ENCODE data around the gene BTRC. TPM values are rescaled to one million over a fixed set of nuclear protein-coding genes. Genes with fewer than 3 reads are reported as not detected.

The BTRC gene
- 19.4 and 25.2 TPM in 2 replicates for total RNA-seq (2022)
- Bru-seq, nascent RNA, result percentile 75 among the genes with signal in this experiment
- BruChase-seq, experiment 1, labeled RNA remaining after a 6-hour chase, result percentile 75 among the genes with signal in this experiment
- percentile 79 among the genes with signal in this experiment for BruChase-seq, experiment 2, labeled RNA remaining after a 2-hour chase
- long read RNA-seq, full-length matches to known transcripts, result 25 of 32 reads
- long read RNA-seq, partial matches to known transcripts, result 1 of 32 reads
- long read RNA-seq, other reads (novel, unspliced or antisense), result 6 of 32 reads

DNA sequence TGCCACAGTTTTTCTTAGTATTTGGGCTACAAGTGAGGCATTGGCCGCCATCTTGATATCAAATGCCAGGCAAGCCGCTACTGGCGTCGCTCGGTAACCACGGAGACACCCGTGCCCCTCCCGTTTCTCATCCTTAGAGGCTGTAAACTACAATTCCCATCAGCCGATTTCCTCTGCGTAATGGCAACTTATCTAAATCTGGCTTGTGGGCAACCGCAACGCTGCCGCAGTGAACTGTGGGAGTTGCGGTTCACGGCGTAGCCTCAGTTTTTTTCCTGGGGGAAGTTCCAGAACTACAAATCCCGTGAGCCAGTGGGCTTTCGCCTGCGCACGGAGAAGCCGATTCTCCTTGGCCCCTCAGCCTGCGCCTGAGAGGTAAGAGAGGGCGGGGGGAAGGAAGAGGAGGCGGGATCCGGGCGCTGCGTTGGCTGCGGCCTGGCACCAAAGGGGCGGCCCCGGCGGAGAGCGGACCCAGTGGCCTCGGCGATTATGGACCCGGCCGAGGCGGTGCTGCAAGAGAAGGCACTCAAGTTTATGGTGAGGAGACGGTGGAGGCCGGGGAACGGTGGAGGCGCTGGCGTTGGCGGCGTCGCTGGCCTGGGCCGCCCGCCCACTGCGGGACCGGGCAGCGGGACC is at the start of gene BTRC:
BTRC (plus strand) TSS at position 474 of the 636 bp plus-strand sequence; CDS start at position 490, 16 bp downstream.
- no TSS peak for BruUV-seq (replicated peaks)
- H3K27me3 Mint-ChIP-seq (ENCODE audit: insufficient read depth, unreplicated experiment), result peaks cover 14% of the 10 kb centered on the region

DNA sequence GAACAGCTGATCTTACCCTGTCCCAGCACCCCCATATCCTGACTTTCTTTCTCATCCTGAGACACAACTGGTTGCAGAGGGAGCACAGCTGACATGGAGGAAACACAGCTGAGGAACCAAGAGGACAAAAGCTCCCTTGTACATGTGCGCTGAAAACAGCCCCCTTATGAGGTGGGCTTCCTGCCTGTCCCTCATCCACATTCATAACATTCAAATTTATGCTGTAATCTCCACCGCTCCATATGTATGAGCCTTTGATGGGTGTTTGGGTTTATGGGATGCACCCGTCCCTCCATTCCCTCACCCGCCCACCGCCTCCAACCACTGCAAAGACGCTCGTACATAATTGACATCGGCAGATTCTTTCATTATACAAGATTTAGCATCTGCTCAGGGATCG is 49.6 kb upstream of the BTRC start:
- TF ChIP-seq, protein P1, sequence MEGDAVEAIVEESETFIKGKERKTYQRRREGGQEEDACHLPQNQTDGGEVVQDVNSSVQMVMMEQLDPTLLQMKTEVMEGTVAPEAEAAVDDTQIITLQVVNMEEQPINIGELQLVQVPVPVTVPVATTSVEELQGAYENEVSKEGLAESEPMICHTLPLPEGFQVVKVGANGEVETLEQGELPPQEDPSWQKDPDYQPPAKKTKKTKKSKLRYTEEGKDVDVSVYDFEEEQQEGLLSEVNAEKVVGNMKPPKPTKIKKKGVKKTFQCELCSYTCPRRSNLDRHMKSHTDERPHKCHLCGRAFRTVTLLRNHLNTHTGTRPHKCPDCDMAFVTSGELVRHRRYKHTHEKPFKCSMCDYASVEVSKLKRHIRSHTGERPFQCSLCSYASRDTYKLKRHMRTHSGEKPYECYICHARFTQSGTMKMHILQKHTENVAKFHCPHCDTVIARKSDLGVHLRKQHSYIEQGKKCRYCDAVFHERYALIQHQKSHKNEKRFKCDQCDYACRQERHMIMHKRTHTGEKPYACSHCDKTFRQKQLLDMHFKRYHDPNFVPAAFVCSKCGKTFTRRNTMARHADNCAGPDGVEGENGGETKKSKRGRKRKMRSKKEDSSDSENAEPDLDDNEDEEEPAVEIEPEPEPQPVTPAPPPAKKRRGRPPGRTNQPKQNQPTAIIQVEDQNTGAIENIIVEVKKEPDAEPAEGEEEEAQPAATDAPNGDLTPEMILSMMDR (IDR thresholded peaks at IDR 0.05; ENCODE audit: unreplicated experiment), result no peak
- intact Hi-C loops (cut with micrococcal nuclease), result no loop called here
- peaks cover 17% of the 10 kb centered on the region for H3K27me3 Mint-ChIP-seq (ENCODE audit: insufficient read depth, unreplicated experiment)
- no peaks in the 10 kb centered on the region for H3K36me3 Mint-ChIP-seq (ENCODE audit: insufficient read depth, unreplicated experiment)
- no peak overlapping the region for H3K4me3 Mint-ChIP-seq (ENCODE audit: unreplicated experiment)
- H3K4me1 Mint-ChIP-seq (ENCODE audit: insufficient read depth, unreplicated experiment), result peaks cover 24% of the 10 kb centered on the region
- no peak overlapping the region for H3K27ac Mint-ChIP-seq (ENCODE audit: low read depth, unreplicated experiment)
- ChIA-PET CTCF (interaction anchor here (0.6 to 4.5 kb wide), 3 partner anchors 90 to 776 kb away, joined by 3 to 28 read pairs (median 3); no protein-coding TSS in a partner anchor), POLR2A (no interaction called here)
- H3K9me3 Mint-ChIP-seq (ENCODE audit: unreplicated experiment), result no peaks in the 10 kb centered on the region
- DNase-seq (ENCODE audit: unreplicated experiment), result no peak
- no TSS peak for BruUV-seq (replicated peaks)

More for the DNA sequence above, at the start of gene BTRC:
- TF ChIP-seq, protein P1 (IDR thresholded peaks at IDR 0.05; ENCODE audit: unreplicated experiment), result no peak
- Mint-ChIP-seq H3K4me3 (ENCODE audit: unreplicated experiment) (peak within 1 kb of the TSS; percentile 86), H3K4me1 (ENCODE audit: insufficient read depth, unreplicated experiment) (peaks cover 20% of the 10 kb centered on the region), H3K9me3 (ENCODE audit: unreplicated experiment) (no peaks in the 10 kb centered on the region), H3K36me3 (ENCODE audit: insufficient read depth, unreplicated experiment) (peaks cover 7% of the 10 kb centered on the region), H3K27ac (ENCODE audit: low read depth, unreplicated experiment) (peak within 1 kb of the TSS; percentile 91)
- ChIA-PET POLR2A (interaction anchor here (0.8 to 8.4 kb wide), 9 partner anchors 10 to 134 kb away, joined by 3 to 64 read pairs (median 7); no protein-coding TSS in a partner anchor), CTCF (interaction anchor here (0.6 to 1.0 kb wide), 3 partner anchors 84 to 994 kb away, joined by 3 to 5 read pairs (median 5); no protein-coding TSS in a partner anchor)
- peak; percentile 99 for DNase-seq (ENCODE audit: unreplicated experiment)
- intact Hi-C loops (cut with micrococcal nuclease), result no loop called here

DNA sequence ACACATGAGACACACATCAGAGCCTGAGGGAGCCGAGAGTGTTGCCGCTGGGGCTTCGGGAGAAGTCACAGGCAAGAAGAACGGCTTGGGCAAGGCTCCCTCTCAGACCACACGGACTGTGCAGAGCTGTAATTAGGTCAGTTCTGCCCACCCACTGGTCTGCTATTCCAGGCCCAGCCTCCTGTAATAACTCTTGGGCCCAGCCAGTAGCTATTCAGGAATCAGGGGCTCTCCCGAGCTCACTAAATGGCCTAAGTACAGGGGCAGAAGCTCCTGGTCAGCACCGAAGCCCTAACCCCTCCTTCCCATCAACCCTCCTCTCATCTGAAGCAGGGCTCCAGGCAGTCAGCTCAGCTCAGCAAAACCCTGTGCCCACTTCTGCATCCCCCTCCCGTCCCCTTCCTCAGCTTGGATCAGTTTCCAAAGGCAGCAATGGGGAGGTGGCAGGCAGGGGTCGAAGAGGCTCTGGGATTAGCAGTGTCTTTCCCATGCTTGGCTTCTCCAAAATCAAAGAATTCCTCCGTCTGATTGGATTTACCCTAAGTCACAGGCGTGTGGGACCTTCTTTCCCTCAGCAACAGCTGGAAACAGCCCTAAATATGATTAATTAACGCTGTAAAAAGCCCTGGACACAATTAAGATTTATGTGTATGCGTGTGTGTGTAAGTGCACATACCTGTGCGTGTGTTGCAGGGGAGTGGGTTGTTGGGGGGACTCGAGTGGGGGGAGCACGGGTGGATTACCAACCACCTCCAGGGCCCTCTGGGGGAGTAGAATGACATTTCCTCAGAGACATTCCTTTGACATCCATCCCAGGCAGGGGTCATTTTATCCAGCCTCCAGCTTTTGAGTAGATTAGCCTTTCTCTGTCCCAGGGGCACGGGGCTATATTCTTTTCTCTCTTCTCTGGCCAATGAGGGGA is 48.4 kb upstream of the BTRC start:
- no peak for DNase-seq (ENCODE audit: unreplicated experiment)
- no peaks in the 10 kb centered on the region for H3K9me3 Mint-ChIP-seq (ENCODE audit: unreplicated experiment)
- H3K27me3 Mint-ChIP-seq (ENCODE audit: insufficient read depth, unreplicated experiment), result peaks cover 14% of the 10 kb centered on the region
- intact Hi-C loops (cut with micrococcal nuclease), result no loop called here
- POLR2A ChIA-PET, result interaction anchor here (0.6 kb wide), 1 partner anchor 49 kb away, joined by 3 read pairs; the partner anchor contains the start of gene BTRC
- TF ChIP-seq, protein P1 (IDR thresholded peaks at IDR 0.05; ENCODE audit: unreplicated experiment), result no peak
- H3K4me3 Mint-ChIP-seq (ENCODE audit: unreplicated experiment), result no peak overlapping the region
- no TSS peak for BruUV-seq (replicated peaks)
- no peaks in the 10 kb centered on the region for H3K36me3 Mint-ChIP-seq (ENCODE audit: insufficient read depth, unreplicated experiment)
- peaks cover 24% of the 10 kb centered on the region for H3K4me1 Mint-ChIP-seq (ENCODE audit: insufficient read depth, unreplicated experiment)
- H3K27ac Mint-ChIP-seq (ENCODE audit: low read depth, unreplicated experiment), result no peak overlapping the region
- CTCF ChIA-PET, result interaction anchor here (0.6 to 2.5 kb wide), 5 partner anchors 8 to 265 kb away, joined by 3 to 16 read pairs (median 4); no protein-coding TSS in a partner anchor
